Aortic smooth muscle cell (primary cell): ENCODE measurements around the gene TRIM40. TPM values are rescaled to one million over a fixed set of nuclear protein-coding genes. Genes with fewer than 3 reads are reported as not detected.

ENCODE experiments used
- total RNA-seq: library from RNA; depleted of rRNA; stranded (reverse); fragments of >200 nt; gene quantifications from 2 replicates; pipeline ENCODE4 v1.2.3, GENCODE V29; 2014

The TRIM40 gene
- total RNA-seq = not detected in 2 replicates

GRCh38 chr6:30135757-30136156 lies at the start of gene TRIM40:
Gene TRIM40, plus strand, starts transcription at chr6:30136140. Its CDS starts 897 bp downstream, at chr6:30137037.

DNA sequence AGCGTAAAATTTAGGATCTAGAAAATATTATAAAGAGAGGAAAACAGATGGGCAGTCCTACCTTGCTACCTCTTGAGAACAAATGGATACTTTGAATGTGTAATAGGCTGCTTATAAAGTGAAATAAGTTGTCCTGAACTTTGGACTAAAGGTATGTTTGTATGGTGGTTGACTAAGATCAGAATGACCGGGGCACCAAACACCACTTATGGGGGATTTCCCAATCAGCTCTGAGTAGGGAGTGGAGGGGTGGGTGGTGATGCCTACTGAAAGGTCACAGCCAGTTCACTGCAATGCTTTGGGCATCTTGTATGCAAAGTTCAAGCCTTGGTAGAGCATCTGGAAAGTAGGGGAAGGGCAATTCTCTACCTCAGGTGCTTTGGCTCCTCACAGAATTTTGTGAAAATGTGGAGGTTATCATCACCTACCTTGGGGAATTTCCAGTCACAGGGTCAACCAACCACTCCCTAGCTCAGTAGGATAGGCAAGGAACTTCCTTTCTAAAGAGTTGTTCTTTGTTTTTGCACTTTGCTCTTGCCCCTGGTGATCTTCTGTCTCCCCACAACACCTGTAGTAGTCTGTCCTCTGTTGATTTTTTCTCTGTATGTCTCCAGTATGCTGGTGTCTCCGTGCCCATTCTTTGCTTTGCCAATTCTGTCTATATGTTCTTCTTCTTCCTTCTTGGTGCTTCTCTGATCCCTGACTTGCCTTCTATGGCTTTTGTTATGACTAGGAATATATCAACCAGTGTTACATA lies 22.8 kb upstream of the TRIM40 start, which contains the start of gene TRIM31:
TRIM31 (minus strand) TSS at position 88 of the 757 bp plus-strand sequence. CDS start 285 bp downstream, outside the sequence.

DNA sequence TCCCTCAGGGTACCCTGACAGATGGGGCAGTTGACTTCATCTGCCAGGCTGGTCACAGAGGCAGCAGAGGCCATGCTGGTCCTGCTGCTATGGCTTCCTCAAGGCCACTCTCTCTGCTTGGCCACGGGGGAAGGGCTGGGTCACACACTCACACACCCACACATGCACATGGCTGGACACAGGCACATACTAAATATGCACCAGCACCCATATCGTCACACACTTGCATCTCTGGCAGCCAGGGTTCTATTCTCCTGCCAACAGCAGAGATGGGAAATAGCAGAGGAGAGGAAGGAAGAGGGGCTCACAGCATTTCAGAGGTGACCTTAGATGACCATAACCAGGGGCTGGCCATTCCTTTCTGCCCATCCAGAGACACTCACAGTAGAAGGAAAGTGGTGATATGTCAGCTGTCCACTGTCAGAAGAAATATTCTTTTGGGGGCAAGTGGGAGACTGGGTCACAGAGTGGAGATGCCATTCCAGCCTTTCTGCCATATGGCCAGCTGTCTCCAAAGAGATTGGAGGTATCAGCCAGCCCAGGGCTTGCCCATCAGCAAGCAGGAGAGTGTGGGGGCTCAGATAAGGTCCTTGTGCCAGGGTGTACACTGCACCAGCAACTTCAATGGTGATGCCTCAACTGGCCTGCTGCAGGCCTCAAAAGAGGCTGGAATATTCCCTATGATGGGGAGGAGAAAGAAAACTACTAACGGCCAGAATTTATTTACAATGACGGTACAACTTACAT lies 25.0 kb downstream of the TRIM40 start, which contains the start of gene TRIM10:
TRIM10 (minus strand) TSS at position 427 of the 747 bp plus-strand sequence; CDS start at position 74, 353 bp downstream.

GRCh38 chr6:30163090-30163917 lies 27.4 kb downstream of the TRIM40 start, which contains the start of gene TRIM15:
Gene TRIM15, plus strand, starts transcription at chr6:30163546. Its CDS starts 139 bp downstream, at chr6:30163685.

Other genes with a start within 250 kb of the TRIM40 start
- gene HLA-A, start 193.6 kb upstream of the TRIM40 start, total RNA-seq = 219 and 530 TPM in 2 replicates
- gene POLR1H, start 74.9 kb upstream of the TRIM40 start, total RNA-seq = 16.4 and 23.5 TPM in 2 replicates
- 17.0 and 19.8 TPM in 2 replicates for gene PPP1R11, start 68.9 kb upstream of the TRIM40 start, total RNA-seq
- not detected in 2 replicates for gene RNF39, start 60.4 kb upstream of the TRIM40 start, total RNA-seq
- gene TRIM31, start 23.1 kb upstream of the TRIM40 start, total RNA-seq = not detected in 2 replicates
- gene TRIM10, start 25.1 kb downstream of the TRIM40 start, total RNA-seq = under 0.01 and 0.13 TPM in 2 replicates
- not detected in 2 replicates for gene TRIM15, start 27.4 kb downstream of the TRIM40 start, total RNA-seq
- 22.8 and 27.0 TPM in 2 replicates for gene TRIM26, start 77.3 kb downstream of the TRIM40 start, total RNA-seq
- gene TRIM39, start 190.8 kb downstream of the TRIM40 start, total RNA-seq = 6.6 and 8.4 TPM in 2 replicates
- 16.5 and 21.1 TPM in 2 replicates for gene RPP21, start 209.0 kb downstream of the TRIM40 start, total RNA-seq